NCI-H187 treated with DMSO at 0.1 percent for 48 hours (cell line): ENCODE measurements around the gene EGFR.

Source experiments
- DNase-seq: peaks from one replicate; lab custom pipeline; 2025; lab: John Stamatoyannopoulos, UW

Gene EGFR

GRCh38 chr7:55250313-55250712 is 231.5 kb downstream of the EGFR start:
- no peak for DNase-seq

GRCh38 chr7:55251313-55251712 is 232.5 kb downstream of the EGFR start:
- no peak for DNase-seq

GRCh38 chr7:55251911-55252310 is 233.1 kb downstream of the EGFR start:
- DNase-seq: no peak

DNA sequence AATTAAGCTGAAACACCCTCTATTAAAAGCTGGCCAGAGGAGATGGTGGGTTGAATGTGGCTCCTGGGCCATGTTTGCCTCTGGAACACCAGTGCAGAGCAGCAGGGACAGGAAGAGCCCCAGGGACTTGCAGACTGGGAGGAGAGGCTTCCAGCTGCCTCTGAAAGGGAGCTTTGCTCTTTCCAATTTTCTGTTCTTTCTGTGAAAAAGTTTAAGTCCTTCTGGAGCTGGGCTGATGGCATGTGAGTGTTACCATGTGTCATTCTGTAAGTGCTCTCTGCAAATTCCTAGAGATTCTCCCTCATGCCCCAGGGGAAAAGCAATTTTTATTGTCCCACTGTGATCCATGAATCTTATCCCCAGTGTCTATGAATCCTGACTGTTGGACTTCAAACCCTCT is 233.6 kb downstream of the EGFR start:
- DNase-seq: no peak

GRCh38 chr7:55253188-55253587 is 234.4 kb downstream of the EGFR start:
- no peak for DNase-seq

GRCh38 chr7:55254242-55254595 is 235.4 kb downstream of the EGFR start:
- DNase-seq: no peak

DNA sequence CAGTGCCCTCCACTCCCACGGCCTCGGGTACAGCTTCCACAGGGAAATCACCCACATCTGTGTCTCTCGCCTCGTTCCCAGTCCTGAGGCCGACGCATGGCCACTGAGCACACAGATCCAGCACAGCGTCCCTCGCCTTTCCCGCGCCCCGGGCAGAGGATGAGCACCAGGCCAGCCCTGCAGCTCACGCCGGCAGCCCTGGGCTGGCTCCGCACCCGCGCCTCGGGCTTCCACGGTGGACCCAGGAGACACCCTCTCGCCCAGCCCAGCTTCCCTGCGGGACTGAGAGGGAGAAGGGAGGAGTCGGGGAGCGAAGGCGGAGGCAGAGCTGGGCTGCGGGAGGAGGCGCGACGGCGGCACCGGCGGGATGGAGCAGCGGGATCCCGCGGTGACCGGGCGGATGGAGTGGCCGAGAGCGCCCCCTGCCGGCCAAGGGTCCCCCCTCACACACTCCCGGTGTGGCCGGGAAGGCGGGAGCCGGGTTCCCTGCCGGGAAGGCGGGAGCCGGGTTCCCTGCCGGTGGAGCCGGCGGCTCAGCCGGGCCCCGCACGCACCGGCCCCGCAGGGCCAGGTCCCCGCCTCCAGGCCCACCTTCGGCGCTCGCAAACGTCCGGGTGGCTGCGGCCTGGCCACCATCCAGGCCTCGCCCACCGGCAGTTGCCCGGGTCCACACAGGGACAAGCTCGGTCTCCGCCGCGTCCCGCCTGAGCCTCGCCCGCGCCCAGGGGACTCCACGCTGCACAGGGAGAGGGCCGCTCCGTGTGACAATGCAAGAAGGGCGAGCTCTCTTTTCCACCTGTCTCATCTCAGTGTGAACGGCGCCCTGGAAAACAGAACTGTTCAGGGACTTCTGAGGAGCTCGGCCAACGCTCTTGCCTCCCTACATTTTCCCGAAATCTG is 236.0 kb downstream of the EGFR start:
- DNase-seq: no peak

DNA sequence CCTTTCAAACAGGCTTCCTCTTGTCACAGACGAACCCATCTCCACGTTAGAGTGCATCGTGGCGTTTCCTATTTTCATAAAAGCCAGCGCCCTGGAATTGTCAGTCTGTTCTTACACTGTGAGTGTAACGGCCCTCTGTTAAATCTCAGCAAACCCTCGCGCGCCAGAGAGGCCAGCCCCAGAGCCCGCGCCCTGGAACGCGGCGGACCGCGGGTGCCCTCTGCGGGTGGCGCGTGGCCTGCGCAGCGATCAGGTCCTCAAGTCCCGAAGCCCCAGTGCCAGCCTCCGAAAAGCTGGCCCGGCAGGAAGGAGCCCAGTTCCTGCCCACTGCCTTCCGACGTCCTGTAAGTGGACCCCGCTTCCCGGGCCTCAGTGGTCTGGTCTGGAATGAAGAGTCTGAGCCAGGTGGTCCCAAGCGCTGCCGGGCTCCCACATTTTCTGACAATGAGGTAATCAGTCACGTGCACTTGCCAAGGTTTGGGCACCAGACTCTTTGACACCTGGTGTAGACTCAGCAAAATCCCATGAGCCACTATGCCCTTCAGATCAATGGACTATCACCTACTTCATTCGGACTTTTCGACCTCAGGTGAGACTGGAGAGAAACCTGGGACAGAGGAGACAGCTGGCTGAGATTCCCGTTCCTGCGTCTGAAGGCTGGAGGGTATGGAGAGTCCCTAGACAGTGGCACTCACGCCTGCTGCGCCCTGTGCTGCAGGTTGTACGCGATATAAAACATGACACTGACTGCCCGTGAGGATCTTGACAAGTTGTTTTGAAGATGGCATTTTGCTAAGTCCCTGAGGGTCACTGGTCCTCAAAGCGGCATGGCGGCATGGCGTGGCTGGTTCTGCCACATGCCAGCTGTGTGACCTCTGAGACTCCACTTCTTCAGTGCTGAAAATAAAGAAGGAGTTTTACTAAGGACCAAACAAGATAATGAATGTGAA is 237.0 kb downstream of the EGFR start:
- no peak for DNase-seq

DNA sequence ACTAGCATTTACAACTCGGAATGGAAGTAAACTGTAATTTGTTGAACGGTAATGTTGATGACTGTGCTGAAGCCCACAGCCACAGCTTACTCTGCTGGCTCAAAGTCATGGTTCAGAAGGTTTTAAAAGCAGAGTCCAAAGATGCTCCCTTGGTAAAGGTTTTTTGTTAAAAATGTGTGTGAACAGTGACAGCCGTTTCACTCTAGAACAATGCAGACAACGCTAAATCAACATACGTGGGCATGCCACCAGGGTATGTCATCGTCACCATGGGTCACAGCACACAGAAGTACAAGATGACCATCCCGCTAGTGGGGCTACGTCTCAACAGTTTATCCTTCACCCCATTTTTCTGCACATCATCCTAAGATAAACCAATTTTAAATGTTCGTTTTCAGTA is 239.8 kb downstream of the EGFR start:
- DNase-seq: no peak

DNA sequence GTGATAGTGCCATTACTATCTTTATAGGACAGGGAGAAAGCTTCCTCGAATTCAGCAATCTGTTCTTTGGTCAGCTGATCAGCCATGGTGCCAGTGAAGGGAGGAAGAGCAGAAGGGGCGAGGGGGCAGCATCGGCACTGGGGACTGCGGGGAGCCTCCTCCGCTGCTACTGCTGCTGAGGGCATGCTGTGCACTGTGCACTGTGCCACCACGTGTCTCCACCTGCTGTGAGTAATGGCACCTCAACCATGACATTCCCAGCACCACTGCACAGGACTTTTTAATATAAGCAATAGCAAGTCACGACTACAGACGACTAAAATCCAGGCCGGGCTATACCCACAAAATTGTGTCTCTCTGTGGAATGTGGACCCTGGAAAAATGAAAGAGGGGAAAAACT is 241.4 kb downstream of the EGFR start:
- no peak for DNase-seq

DNA sequence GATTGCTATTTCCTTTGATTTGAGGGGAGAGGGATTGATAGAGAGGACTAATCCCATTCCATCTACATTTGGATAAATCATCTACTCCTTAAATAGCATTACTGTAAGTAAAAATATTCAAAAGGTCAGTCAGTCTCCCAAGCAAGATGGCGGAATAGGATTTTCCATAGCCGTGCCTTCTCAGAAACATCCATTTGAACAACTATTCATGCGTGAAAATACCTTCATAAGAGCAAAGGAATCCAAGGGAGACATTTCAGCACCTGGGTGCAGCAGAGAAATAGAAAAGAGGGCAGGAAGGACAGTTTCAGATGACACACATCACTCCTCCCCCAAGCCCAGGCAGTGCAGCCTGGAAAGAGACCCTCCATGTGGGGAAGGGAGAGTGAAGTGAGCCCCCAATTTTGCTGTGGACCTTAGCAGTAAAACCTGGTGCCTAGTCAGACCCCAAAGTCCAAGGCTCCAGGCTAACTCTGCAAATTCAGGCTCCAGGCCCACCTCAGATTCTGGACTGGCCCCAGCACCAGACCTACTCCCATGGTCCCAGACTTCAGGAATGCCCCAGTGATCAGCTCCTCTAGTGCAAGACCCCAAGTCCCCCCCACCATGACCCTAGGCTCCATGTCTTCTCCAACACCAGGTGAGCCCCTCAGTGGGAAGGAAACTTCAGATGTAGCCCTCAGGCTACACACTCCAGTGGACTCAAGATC is 242.0 kb downstream of the EGFR start:
- no peak for DNase-seq
